Measurements from ENCODE around the gene PXYLP1.

- TF ChIP-seq CTCF (IDR thresholded peaks at IDR 0.05), result no peak
- no peak for TF ChIP-seq POLR2A (IDR thresholded peaks at IDR 0.05)
These were observed 22.2 kb downstream of the PXYLP1 start for GRCh38 chr3:141253811-141254210.

Data from thyroid gland (tissue), 4 donors.